ENCODE data around the gene INPP4B.
"Not testable (repeated sequence)": the region's sequence is repeated elsewhere in the genome, so short reads cannot be mapped to it uniquely, and the experiment has no call there.

The INPP4B gene

GRCh38 chr4:142407596-142407995, 438.5 kb downstream of the INPP4B start:
- Histone ChIP-seq H3K4me1 (ENCODE audit: control insufficient read depth, insufficient read depth, low read length) (peaks cover 35% of the 10 kb centered on the region), H3K36me3 (ENCODE audit: control insufficient read depth, insufficient read depth, low read length) (no peaks in the 10 kb centered on the region), H3K9me3 (ENCODE audit: control insufficient read depth, insufficient read depth, low read length) (no peaks in the 10 kb centered on the region), H3K9ac (ENCODE audit: low read depth, low read length) (no peak overlapping the region), H3K4me3 (ENCODE audit: low read depth, low read length) (no peak overlapping the region), H3K27me3 (ENCODE audit: control insufficient read depth, insufficient read depth, low read length) (no peaks in the 10 kb centered on the region), H3K27ac (ENCODE audit: low read depth, low read length) (no peak overlapping the region)

DNA sequence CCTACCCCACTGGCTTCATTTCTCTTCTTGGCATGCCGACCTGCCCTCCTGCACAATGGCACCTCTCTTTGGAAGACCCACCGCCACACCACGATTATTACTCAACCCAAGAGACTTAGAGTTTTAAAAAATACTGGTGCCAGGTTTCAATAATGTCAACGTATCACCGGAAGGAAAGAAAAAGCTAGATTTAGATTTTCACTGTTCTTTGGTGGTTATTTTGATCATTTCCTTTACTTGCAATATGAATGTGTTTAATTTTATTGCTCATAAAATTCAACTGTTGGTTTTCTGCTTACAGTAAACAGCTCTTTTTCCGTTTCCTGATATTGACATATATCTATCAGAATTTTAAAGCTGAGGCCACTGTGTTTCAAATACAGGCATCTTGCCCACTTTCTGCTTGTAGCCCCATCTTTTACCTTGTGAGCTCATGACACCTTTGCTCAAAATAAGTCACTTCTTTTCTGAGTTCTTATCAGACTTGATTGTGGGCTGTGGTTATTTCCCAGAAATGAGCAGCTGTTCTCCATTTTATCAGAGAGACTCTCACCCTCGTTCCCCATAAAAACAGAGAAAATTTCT, 439.1 kb downstream of the INPP4B start:
- Histone ChIP-seq H3K27ac (ENCODE audit: low read depth, low read length) (no peak overlapping the region), H3K27me3 (ENCODE audit: control insufficient read depth, insufficient read depth, low read length) (no peaks in the 10 kb centered on the region), H3K9ac (ENCODE audit: low read depth, low read length) (no peak overlapping the region), H3K36me3 (ENCODE audit: control insufficient read depth, insufficient read depth, low read length) (no peaks in the 10 kb centered on the region), H3K9me3 (ENCODE audit: control insufficient read depth, insufficient read depth, low read length) (no peaks in the 10 kb centered on the region), H3K4me3 (ENCODE audit: low read depth, low read length) (no peak overlapping the region), H3K4me1 (ENCODE audit: control insufficient read depth, insufficient read depth, low read length) (peaks cover 41% of the 10 kb centered on the region)

- no peaks in the 10 kb centered on the region for H3K36me3 ChIP-seq (ENCODE audit: control insufficient read depth, insufficient read depth, low read length)
- H3K27me3 ChIP-seq (ENCODE audit: control insufficient read depth, insufficient read depth, low read length), result no peaks in the 10 kb centered on the region
- peaks cover 46% of the 10 kb centered on the region for H3K4me1 ChIP-seq (ENCODE audit: control insufficient read depth, insufficient read depth, low read length)
- no peak overlapping the region for H3K9ac ChIP-seq (ENCODE audit: low read depth, low read length)
- H3K9me3 ChIP-seq (ENCODE audit: control insufficient read depth, insufficient read depth, low read length), result no peaks in the 10 kb centered on the region
- no peak overlapping the region for H3K27ac ChIP-seq (ENCODE audit: low read depth, low read length)
- no peak overlapping the region for H3K4me3 ChIP-seq (ENCODE audit: low read depth, low read length)
These were observed 439.6 kb downstream of the INPP4B start for GRCh38 chr4:142406499-142406835.

DNA sequence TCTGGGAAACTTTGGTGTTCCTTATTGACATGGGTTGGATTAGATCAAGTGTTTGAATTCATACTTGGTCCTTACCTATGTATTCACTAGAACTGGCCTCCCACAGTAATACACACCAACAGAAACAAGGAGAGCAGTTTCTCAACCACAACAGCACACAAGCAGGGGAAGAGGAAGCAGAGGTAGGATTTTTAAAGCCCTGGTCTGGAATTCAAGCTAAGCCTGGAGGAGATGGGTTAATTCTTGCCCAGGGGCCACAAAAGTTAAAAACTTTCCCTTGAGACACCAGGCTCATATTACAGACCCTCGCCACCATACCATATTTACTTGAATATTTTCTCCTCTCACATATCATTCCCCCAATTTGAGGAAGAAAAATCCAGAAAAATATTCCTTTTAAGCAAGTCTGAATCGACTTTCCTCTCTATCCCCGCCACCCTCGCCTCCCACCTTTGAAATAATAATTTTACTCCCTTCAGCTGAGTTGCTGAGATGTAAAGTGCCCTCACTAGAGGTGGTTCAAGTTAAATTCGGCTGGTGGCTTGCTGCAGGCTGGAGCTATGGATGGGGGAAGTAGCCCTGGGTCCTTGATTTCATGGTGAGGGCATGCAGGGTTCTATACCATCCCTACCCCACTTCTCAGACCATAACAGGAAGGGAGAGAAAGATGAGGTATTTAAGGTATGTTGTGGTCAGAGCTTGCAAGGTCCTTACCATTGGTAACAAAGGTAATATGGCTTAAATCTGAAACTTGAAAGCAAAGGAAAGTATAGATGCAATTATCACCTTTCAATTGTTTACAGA, 440.2 kb downstream of the INPP4B start:
- H3K27ac ChIP-seq (ENCODE audit: low read depth, low read length), result peak overlapping the region; percentile 42
- no peaks in the 10 kb centered on the region for H3K9me3 ChIP-seq (ENCODE audit: control insufficient read depth, insufficient read depth, low read length)
- no peaks in the 10 kb centered on the region for H3K36me3 ChIP-seq (ENCODE audit: control insufficient read depth, insufficient read depth, low read length)
- H3K4me1 ChIP-seq (ENCODE audit: control insufficient read depth, insufficient read depth, low read length), result peaks cover 46% of the 10 kb centered on the region
- H3K27me3 ChIP-seq (ENCODE audit: control insufficient read depth, insufficient read depth, low read length), result no peaks in the 10 kb centered on the region
- H3K4me3 ChIP-seq (ENCODE audit: low read depth, low read length), result peak overlapping the region; percentile 37; the same call in 1 of the 2 replicates
- H3K9ac ChIP-seq (ENCODE audit: low read depth, low read length), result no peak overlapping the region

- H3K27ac ChIP-seq (ENCODE audit: low read depth, low read length), result peak overlapping the region; percentile 42
- H3K4me1 ChIP-seq (ENCODE audit: control insufficient read depth, insufficient read depth, low read length), result peaks cover 46% of the 10 kb centered on the region
- H3K27me3 ChIP-seq (ENCODE audit: control insufficient read depth, insufficient read depth, low read length), result no peaks in the 10 kb centered on the region
- H3K4me3 ChIP-seq (ENCODE audit: low read depth, low read length), result peak overlapping the region; percentile 37
- H3K36me3 ChIP-seq (ENCODE audit: control insufficient read depth, insufficient read depth, low read length), result no peaks in the 10 kb centered on the region
- no peak overlapping the region for H3K9ac ChIP-seq (ENCODE audit: low read depth, low read length)
- no peaks in the 10 kb centered on the region for H3K9me3 ChIP-seq (ENCODE audit: control insufficient read depth, insufficient read depth, low read length)
These were observed 440.9 kb downstream of the INPP4B start for GRCh38 chr4:142405021-142405694.

GRCh38 chr4:142404191-142404611, 441.9 kb downstream of the INPP4B start:
- Histone ChIP-seq H3K27me3 (ENCODE audit: control insufficient read depth, insufficient read depth, low read length) (no peaks in the 10 kb centered on the region), H3K4me3 (ENCODE audit: low read depth, low read length) (no peak overlapping the region; the same call in 1 of the 2 replicates), H3K27ac (ENCODE audit: low read depth, low read length) (no peak overlapping the region), H3K4me1 (ENCODE audit: control insufficient read depth, insufficient read depth, low read length) (peaks cover 53% of the 10 kb centered on the region), H3K9me3 (ENCODE audit: control insufficient read depth, insufficient read depth, low read length) (no peaks in the 10 kb centered on the region), H3K9ac (ENCODE audit: low read depth, low read length) (no peak overlapping the region), H3K36me3 (ENCODE audit: control insufficient read depth, insufficient read depth, low read length) (no peaks in the 10 kb centered on the region)

DNA sequence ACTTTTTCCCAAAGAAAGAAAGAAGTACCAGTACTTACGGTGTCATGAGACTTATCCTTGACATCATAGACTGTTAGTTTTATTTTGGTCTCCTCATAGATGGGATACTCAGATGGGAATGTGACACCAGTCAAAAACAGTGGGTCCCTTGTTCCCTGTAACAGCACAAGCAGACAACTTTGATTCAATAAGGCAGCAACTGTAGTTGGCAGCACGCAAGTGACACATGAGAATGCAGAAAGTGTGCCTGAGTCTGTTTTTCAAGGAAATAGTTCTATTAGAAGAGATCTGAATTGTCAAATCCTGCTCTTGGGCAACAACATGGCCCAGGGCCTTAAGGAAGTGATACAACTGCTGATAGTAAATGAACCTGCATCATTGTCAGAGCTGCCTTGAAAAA, 443.2 kb downstream of the INPP4B start:
- H3K9me3 ChIP-seq (ENCODE audit: control insufficient read depth, insufficient read depth, low read length), result no peaks in the 10 kb centered on the region
- H3K36me3 ChIP-seq (ENCODE audit: control insufficient read depth, insufficient read depth, low read length), result no peaks in the 10 kb centered on the region
- no peak overlapping the region for H3K9ac ChIP-seq (ENCODE audit: low read depth, low read length)
- H3K4me1 ChIP-seq (ENCODE audit: control insufficient read depth, insufficient read depth, low read length), result peaks cover 50% of the 10 kb centered on the region
- no peak overlapping the region for H3K4me3 ChIP-seq (ENCODE audit: low read depth, low read length)
- no peaks in the 10 kb centered on the region for H3K27me3 ChIP-seq (ENCODE audit: control insufficient read depth, insufficient read depth, low read length)
- no peak overlapping the region for H3K27ac ChIP-seq (ENCODE audit: low read depth, low read length)

DNA sequence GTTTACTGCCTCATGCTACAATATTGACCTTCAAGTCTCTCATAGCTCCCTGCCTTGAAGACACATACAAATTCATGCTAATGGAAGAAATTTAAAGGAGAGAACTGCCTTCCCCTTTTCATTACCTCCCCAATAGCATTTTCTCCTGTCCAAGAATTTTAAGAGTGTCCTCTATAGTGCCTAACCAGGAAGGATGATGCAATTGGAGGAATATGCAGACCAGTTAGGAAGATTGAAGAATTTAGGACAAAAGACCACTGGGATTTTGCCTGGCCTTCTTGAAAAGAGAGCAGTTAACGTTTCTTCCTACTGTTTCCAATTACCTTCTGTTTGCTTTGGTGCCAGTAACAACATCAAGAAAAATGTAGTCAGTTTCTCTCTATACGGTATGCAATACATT, 443.9 kb downstream of the INPP4B start:
- no peaks in the 10 kb centered on the region for H3K27me3 ChIP-seq (ENCODE audit: control insufficient read depth, insufficient read depth, low read length)
- no peaks in the 10 kb centered on the region for H3K9me3 ChIP-seq (ENCODE audit: control insufficient read depth, insufficient read depth, low read length)
- H3K4me3 ChIP-seq (ENCODE audit: low read depth, low read length), result no peak overlapping the region
- H3K36me3 ChIP-seq (ENCODE audit: control insufficient read depth, insufficient read depth, low read length), result no peaks in the 10 kb centered on the region
- H3K9ac ChIP-seq (ENCODE audit: low read depth, low read length), result peak overlapping the region; percentile 7; the same call in 1 of the 2 replicates
- peak overlapping the region; percentile 7 for H3K27ac ChIP-seq (ENCODE audit: low read depth, low read length)
- H3K4me1 ChIP-seq (ENCODE audit: control insufficient read depth, insufficient read depth, low read length), result peaks cover 43% of the 10 kb centered on the region

GRCh38 chr4:142397364-142397991, 448.6 kb downstream of the INPP4B start:
- not testable (repeated sequence) for H3K4me3 ChIP-seq (ENCODE audit: low read depth, low read length); H3K9me3 ChIP-seq (ENCODE audit: control insufficient read depth, insufficient read depth, low read length); H3K27me3 ChIP-seq (ENCODE audit: control insufficient read depth, insufficient read depth, low read length); H3K9ac ChIP-seq (ENCODE audit: low read depth, low read length); H3K27ac ChIP-seq (ENCODE audit: low read depth, low read length); H3K36me3 ChIP-seq (ENCODE audit: control insufficient read depth, insufficient read depth, low read length)
- H3K4me1 ChIP-seq (ENCODE audit: control insufficient read depth, insufficient read depth, low read length), result peaks cover 17% of the 10 kb centered on the region

- H3K4me1 ChIP-seq (ENCODE audit: control insufficient read depth, insufficient read depth, low read length), result 0 out of 2 replicates have a peak, but pooled peaks cover 7% of the 10 kb centered on the region
- H3K36me3 ChIP-seq (ENCODE audit: control insufficient read depth, insufficient read depth, low read length), result no peaks in the 10 kb centered on the region
- H3K27ac ChIP-seq (ENCODE audit: low read depth, low read length), result no peak overlapping the region
- H3K9me3 ChIP-seq (ENCODE audit: control insufficient read depth, insufficient read depth, low read length), result no peaks in the 10 kb centered on the region
- no peak overlapping the region for H3K4me3 ChIP-seq (ENCODE audit: low read depth, low read length)
- no peak overlapping the region for H3K9ac ChIP-seq (ENCODE audit: low read depth, low read length)
- no peaks in the 10 kb centered on the region for H3K27me3 ChIP-seq (ENCODE audit: control insufficient read depth, insufficient read depth, low read length)
These were observed 449.8 kb downstream of the INPP4B start for GRCh38 chr4:142396279-142396678.

- H3K9ac ChIP-seq (ENCODE audit: low read depth, low read length), result no peak overlapping the region
- no peak overlapping the region for H3K27ac ChIP-seq (ENCODE audit: low read depth, low read length)
- no peaks in the 10 kb centered on the region for H3K27me3 ChIP-seq (ENCODE audit: control insufficient read depth, insufficient read depth, low read length)
- no peaks in the 10 kb centered on the region for H3K9me3 ChIP-seq (ENCODE audit: control insufficient read depth, insufficient read depth, low read length)
- H3K4me1 ChIP-seq (ENCODE audit: control insufficient read depth, insufficient read depth, low read length), result no peaks in the 10 kb centered on the region
- H3K36me3 ChIP-seq (ENCODE audit: control insufficient read depth, insufficient read depth, low read length), result no peaks in the 10 kb centered on the region
- H3K4me3 ChIP-seq (ENCODE audit: low read depth, low read length), result no peak overlapping the region
These were observed 453.0 kb downstream of the INPP4B start for GRCh38 chr4:142393127-142393526.
